Measurements from ENCODE around the gene NPC2.

Gene NPC2

GRCh38 chr14:74503938-74504335 lies 10.8 kb upstream of the NPC2 start:
- no peak overlapping the region for H3K4me3 ChIP-seq (ENCODE audit: low read depth, low read length)
- no peak for DNase-seq (ENCODE audit: low read depth)
- TF ChIP-seq CTCF (conservative IDR thresholded peaks at IDR 0.05; ENCODE audit: low read depth, low read length), result no peak

- TF ChIP-seq CTCF (conservative IDR thresholded peaks at IDR 0.05; ENCODE audit: low read depth, low read length), result no peak
- H3K4me3 ChIP-seq (ENCODE audit: low read depth, low read length), result no peak overlapping the region
- DNase-seq (ENCODE audit: low read depth), result no peak
Measured at GRCh38 chr14:74503291-74503937, 10.3 kb upstream of the NPC2 start.

- DNase-seq (ENCODE audit: low read depth), result peak; percentile 73
- peak; percentile 80 for TF ChIP-seq CTCF (conservative IDR thresholded peaks at IDR 0.05; ENCODE audit: low read depth, low read length)
- no peak overlapping the region for H3K4me3 ChIP-seq (ENCODE audit: low read depth, low read length)
Measured at GRCh38 chr14:74502236-74503019, 9.3 kb upstream of the NPC2 start.

GRCh38 chr14:74501691-74502090 lies 8.6 kb upstream of the NPC2 start:
- no peak for DNase-seq (ENCODE audit: low read depth)
- no peak for TF ChIP-seq CTCF (conservative IDR thresholded peaks at IDR 0.05; ENCODE audit: low read depth, low read length)
- H3K4me3 ChIP-seq (ENCODE audit: low read depth, low read length), result no peak overlapping the region

GRCh38 chr14:74501135-74501614 lies 8.1 kb upstream of the NPC2 start:
- H3K4me3 ChIP-seq (ENCODE audit: low read depth, low read length), result no peak overlapping the region
- peak; percentile 90 for DNase-seq (ENCODE audit: low read depth)
- TF ChIP-seq CTCF (conservative IDR thresholded peaks at IDR 0.05; ENCODE audit: low read depth, low read length), result peak; percentile 97

- TF ChIP-seq CTCF (conservative IDR thresholded peaks at IDR 0.05; ENCODE audit: low read depth, low read length), result no peak
- DNase-seq (ENCODE audit: low read depth), result no peak
- no peak overlapping the region for H3K4me3 ChIP-seq (ENCODE audit: low read depth, low read length)
Measured at GRCh38 chr14:74500417-74501134, 7.5 kb upstream of the NPC2 start.
